ENCODE results near the gene PHLDB1.

PHLDB1 gene

DNA sequence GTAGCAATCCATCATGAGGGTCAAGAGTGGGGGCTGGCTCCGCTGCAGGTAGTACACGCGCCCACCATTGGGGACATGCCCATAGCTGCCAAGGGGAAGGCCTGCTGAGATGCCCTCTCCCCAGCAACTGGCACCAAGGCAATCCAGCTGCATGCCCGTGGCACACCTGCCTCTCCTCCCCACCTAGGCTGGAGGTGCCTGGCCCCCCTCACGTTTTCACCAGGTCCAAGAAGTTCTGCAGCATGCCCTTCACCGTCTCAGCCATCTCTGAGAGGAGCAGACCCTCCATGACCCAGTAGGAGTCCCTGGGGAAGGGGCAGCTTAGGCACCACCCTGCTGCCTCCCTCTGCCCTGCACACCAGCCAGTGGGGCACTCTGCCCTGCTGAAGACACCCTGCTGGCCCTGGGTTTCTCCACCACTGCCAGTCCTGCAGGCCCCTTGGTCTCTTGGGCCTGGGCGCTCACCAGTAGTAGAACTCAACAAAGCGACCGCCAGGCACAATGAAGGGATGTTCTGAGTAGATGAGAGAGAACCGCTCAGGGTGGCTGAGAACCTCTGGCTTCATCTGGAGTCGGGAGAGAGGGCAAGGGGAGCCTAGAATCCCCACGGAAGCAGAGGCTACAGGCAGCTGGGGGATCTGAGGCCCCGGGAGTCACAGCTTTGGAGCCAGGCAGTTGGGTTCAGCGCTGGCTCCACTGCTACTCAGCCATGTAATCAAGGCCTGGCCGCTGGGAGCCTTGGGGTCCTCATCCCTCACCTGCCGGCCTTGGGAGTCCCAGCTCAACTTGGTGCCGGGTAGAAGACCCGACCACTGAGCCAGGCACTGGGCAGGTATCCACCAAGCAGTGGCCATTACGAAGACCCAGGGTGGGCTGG, 54.2 kb downstream of the PHLDB1 start:
- DNase-seq (ENCODE audit: insufficient read length, low spot score), result no peak
- no peak for FAIRE-seq
- TF ChIP-seq, protein P1, sequence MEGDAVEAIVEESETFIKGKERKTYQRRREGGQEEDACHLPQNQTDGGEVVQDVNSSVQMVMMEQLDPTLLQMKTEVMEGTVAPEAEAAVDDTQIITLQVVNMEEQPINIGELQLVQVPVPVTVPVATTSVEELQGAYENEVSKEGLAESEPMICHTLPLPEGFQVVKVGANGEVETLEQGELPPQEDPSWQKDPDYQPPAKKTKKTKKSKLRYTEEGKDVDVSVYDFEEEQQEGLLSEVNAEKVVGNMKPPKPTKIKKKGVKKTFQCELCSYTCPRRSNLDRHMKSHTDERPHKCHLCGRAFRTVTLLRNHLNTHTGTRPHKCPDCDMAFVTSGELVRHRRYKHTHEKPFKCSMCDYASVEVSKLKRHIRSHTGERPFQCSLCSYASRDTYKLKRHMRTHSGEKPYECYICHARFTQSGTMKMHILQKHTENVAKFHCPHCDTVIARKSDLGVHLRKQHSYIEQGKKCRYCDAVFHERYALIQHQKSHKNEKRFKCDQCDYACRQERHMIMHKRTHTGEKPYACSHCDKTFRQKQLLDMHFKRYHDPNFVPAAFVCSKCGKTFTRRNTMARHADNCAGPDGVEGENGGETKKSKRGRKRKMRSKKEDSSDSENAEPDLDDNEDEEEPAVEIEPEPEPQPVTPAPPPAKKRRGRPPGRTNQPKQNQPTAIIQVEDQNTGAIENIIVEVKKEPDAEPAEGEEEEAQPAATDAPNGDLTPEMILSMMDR (IDR thresholded peaks at IDR 0.05; ENCODE audit: insufficient read depth, missing control alignments), result no peak

DNA sequence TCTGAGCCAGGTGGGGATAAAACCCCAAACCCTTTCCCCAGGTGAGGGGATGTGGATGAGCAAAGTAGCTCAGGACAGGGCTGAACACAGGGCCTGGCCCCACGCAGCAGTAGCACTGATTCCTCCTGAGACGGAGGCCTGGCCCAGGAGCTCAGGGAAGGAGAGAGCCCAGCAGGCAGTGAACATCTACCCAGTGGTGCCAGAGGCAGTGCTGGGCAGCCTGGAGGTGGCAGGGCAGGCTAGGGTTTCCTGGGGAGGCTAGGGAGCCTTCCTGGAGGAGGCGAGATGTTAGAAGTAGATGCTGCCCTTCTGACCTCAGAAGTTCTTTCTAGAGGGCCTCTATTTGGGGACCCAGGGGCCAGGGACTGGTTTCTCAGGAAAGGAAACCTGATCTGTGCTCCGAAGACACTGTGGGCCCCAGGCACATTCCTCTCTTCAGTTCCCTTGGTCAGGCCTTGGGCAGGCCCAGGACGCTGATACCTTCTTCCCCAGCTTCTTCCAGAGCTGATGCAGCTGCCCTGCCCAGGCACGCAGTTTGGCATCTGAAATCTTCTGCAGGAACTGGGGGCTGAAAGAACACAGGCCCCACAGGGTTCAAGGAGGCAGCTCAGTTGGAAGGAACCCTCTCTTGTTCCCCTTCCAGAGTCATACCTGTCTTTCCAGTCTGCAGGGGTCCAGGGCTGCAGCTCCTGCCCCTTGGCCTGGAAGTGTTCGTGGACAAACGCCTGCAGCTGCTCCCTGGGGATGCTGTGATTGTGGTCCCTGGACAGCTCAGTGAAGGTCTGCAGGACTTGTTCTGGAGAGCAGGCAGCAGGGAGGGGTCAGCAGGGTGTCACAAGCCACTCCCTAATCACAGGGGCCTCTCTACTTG, 55.2 kb downstream of the PHLDB1 start:
- FAIRE-seq (no peak), DNase-seq (ENCODE audit: insufficient read length, low spot score) (no peak)
- TF ChIP-seq, protein P1 (IDR thresholded peaks at IDR 0.05; ENCODE audit: insufficient read depth, missing control alignments), result no peak

DNA sequence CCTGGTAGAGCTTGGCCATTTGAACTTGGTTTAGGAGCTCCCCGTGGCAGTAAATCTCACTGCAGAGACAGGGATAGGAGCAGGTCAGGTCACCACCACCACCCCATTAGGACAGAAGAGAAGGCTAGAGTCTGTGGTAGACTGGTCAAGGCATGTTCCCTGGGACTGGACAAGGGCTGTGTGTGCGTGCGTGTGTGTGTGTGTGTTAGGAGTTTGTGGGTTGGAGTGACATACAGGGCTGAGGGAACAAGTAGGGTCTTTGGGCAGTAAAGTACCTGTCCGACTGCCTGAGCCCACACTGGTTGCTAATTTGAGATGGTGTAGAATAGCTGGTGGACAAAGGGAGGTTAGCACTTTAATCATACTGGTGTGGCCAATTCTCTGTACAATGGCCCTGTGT, 56.0 kb downstream of the PHLDB1 start:
- FAIRE-seq, result no peak
- DNase-seq (ENCODE audit: insufficient read length, low spot score), result no peak
- TF ChIP-seq, protein P1 (IDR thresholded peaks at IDR 0.05; ENCODE audit: insufficient read depth, missing control alignments), result no peak

DNA sequence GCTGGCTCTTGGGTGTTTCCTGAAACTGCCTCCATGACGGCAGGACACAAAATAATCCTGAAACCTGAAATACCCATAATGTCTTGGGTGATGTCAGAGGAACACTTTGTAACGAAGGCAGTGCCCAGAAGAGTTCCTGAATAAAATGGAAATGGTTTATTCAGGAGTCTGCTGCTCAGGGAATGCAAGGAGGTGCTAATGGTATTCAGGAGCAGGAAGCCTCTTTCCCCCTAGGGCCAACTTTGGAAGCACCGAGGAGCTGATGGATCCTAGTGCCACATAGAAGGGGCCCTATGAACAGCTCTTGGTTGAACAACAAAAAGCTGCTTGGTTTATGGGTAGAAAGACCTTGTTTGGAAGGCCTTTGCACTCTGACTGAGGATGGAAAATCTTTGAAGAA, 56.5 kb downstream of the PHLDB1 start:
- DNase-seq (ENCODE audit: insufficient read length, low spot score) (no peak), FAIRE-seq (no peak)

DNA sequence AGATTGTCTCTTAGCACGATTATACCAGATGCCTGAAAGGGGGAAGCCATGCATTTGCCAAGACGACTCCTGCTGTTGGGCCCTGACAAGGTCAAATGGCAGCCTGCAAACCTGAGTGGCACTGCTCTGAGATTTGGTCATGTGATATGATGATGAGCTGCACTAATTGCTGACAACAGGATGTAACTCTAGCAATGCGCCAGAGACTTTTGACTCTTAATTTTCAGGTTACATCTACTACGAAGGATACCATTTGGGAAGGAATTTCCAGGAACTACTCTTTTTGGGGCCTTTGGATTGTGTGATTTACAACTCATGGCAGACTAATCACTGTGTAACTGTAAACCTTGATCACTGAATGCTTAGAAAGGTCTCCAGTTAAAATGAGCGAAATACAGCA, 59.0 kb downstream of the PHLDB1 start:
- TF ChIP-seq, protein P1 (IDR thresholded peaks at IDR 0.05; ENCODE audit: insufficient read depth, missing control alignments), result no peak
- FAIRE-seq (no peak), DNase-seq (ENCODE audit: insufficient read length, low spot score) (no peak)

More for the DNA sequence above, 56.5 kb downstream of the PHLDB1 start:
- TF ChIP-seq, protein P1 (IDR thresholded peaks at IDR 0.05; ENCODE audit: insufficient read depth, missing control alignments), result no peak

DNA sequence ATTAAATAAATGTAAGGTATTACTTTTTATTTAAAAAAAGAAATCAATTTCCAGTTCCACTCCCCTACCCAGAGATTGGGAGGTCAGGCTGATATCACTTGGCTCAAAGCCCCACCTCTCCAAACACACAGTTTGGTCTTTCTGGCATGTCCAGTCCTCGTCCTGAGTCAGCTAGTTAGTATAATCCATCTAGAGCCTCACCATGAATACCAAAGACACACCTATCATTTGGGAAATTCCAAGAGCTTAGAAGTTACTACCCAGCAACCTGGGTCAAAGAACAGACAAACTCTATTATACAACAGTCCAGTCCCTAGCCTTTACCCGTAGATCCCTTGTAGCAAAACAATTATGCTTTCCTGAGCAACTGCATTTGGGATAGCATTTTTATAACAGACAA, 62.6 kb downstream of the PHLDB1 start:
- FAIRE-seq, result no peak
- DNase-seq (ENCODE audit: insufficient read length, low spot score), result no peak
- TF ChIP-seq, protein P1 (IDR thresholded peaks at IDR 0.05; ENCODE audit: insufficient read depth, missing control alignments), result no peak
